Measurements from ENCODE around the gene CISD2.

Gene CISD2

GRCh38 chr4:102847687-102848086 is 21.1 kb upstream of the CISD2 start:
- TF ChIP-seq POLR2AphosphoS5 (IDR thresholded peaks at IDR 0.05; ENCODE audit: low read depth, low read length), result no peak
- no peak for TF ChIP-seq TAF1 (IDR thresholded peaks at IDR 0.05; ENCODE audit: borderline replicate concordance, insufficient read depth, low read length)
- TF ChIP-seq SIN3A (IDR thresholded peaks at IDR 0.05; ENCODE audit: borderline replicate concordance, insufficient read depth, low read length), result no peak
- TF ChIP-seq REST (IDR thresholded peaks at IDR 0.05; ENCODE audit: insufficient read depth in 1 of 2, low read depth in 2 of 2, low read length in 2 of 2), result no peak
- no peak for TF ChIP-seq FOXP2 (optimal IDR thresholded peaks at IDR 0.05; ENCODE audit: borderline replicate concordance, extremely low read depth, extremely low read length, insufficient read depth)

- TF ChIP-seq TAF1 (IDR thresholded peaks at IDR 0.05; ENCODE audit: borderline replicate concordance, insufficient read depth, low read length), result no peak
- TF ChIP-seq REST (IDR thresholded peaks at IDR 0.05; ENCODE audit: insufficient read depth in 1 of 2, low read depth in 2 of 2, low read length in 2 of 2), result no peak
- TF ChIP-seq POLR2AphosphoS5 (IDR thresholded peaks at IDR 0.05; ENCODE audit: low read depth, low read length), result no peak
- TF ChIP-seq FOXP2 (optimal IDR thresholded peaks at IDR 0.05; ENCODE audit: borderline replicate concordance, extremely low read depth, extremely low read length, insufficient read depth), result no peak
- no peak for TF ChIP-seq SIN3A (IDR thresholded peaks at IDR 0.05; ENCODE audit: borderline replicate concordance, insufficient read depth, low read length)
Measured at GRCh38 chr4:102849579-102850104, 19.1 kb upstream of the CISD2 start.

GRCh38 chr4:102850370-102850769 is 18.4 kb upstream of the CISD2 start:
- TF ChIP-seq TAF1 (IDR thresholded peaks at IDR 0.05; ENCODE audit: borderline replicate concordance, insufficient read depth, low read length) (no peak), REST (IDR thresholded peaks at IDR 0.05; ENCODE audit: insufficient read depth in 1 of 2, low read depth in 2 of 2, low read length in 2 of 2) (no peak), POLR2AphosphoS5 (IDR thresholded peaks at IDR 0.05; ENCODE audit: low read depth, low read length) (no peak), FOXP2 (optimal IDR thresholded peaks at IDR 0.05; ENCODE audit: borderline replicate concordance, extremely low read depth, extremely low read length, insufficient read depth) (no peak)

GRCh38 chr4:102858828-102859464 is 9.8 kb upstream of the CISD2 start:
- TF ChIP-seq TAF1 (IDR thresholded peaks at IDR 0.05; ENCODE audit: borderline replicate concordance, insufficient read depth, low read length) (no peak), SIN3A (IDR thresholded peaks at IDR 0.05; ENCODE audit: borderline replicate concordance, insufficient read depth, low read length) (no peak)

- no peak for TF ChIP-seq SIN3A (IDR thresholded peaks at IDR 0.05; ENCODE audit: borderline replicate concordance, insufficient read depth, low read length)
- TF ChIP-seq TAF1 (IDR thresholded peaks at IDR 0.05; ENCODE audit: borderline replicate concordance, insufficient read depth, low read length), result no peak
- no peak for TF ChIP-seq REST (IDR thresholded peaks at IDR 0.05; ENCODE audit: insufficient read depth in 1 of 2, low read depth in 2 of 2, low read length in 2 of 2)
- no peak for TF ChIP-seq FOXP2 (optimal IDR thresholded peaks at IDR 0.05; ENCODE audit: borderline replicate concordance, extremely low read depth, extremely low read length, insufficient read depth)
- no peak for TF ChIP-seq POLR2AphosphoS5 (IDR thresholded peaks at IDR 0.05; ENCODE audit: low read depth, low read length)
Measured at GRCh38 chr4:102860611-102861324, 8.0 kb upstream of the CISD2 start.

All from PFSK-1 (cell line).